SKM-1 treated with dmso at 0.1 percent for 144 hours (cell line): ENCODE data around the gene ATP5PF.
"Not testable (repeated sequence)": the region's sequence is repeated elsewhere in the genome, so short reads cannot be mapped to it uniquely, and the experiment has no call there.

Experiments
- DNase-seq: peaks from one replicate; lab custom pipeline; 2025; ENCODE audit not compliant: unreplicated experiment; lab: John Stamatoyannopoulos, UW

ATP5PF gene

GRCh38 chr21:25732091-25732760 is 2.5 kb downstream of the ATP5PF start:
- no peak for DNase-seq

- DNase-seq: peak; percentile 78
Measured at GRCh38 chr21:25722631-25723030, 12.1 kb downstream of the ATP5PF start.

DNA sequence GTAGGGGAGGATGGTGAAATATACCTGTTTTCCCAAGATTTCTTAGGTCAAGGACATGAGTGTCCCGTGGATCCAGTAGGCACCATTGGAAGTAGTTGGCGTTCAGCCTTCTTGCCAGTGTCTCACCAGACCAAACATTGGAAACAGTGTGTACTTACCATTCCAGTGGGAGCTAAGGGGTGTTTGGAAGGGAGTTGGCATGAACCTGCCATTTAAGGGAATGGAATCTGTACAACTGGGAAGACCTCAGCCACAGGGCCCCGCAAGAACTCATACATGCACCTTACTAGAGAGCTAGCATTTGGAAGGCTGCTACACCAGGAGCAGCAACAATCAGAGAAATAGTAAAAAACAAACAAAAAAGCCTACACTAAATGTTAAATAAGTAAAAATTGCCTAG is 12.7 kb downstream of the ATP5PF start:
- no peak for DNase-seq

DNA sequence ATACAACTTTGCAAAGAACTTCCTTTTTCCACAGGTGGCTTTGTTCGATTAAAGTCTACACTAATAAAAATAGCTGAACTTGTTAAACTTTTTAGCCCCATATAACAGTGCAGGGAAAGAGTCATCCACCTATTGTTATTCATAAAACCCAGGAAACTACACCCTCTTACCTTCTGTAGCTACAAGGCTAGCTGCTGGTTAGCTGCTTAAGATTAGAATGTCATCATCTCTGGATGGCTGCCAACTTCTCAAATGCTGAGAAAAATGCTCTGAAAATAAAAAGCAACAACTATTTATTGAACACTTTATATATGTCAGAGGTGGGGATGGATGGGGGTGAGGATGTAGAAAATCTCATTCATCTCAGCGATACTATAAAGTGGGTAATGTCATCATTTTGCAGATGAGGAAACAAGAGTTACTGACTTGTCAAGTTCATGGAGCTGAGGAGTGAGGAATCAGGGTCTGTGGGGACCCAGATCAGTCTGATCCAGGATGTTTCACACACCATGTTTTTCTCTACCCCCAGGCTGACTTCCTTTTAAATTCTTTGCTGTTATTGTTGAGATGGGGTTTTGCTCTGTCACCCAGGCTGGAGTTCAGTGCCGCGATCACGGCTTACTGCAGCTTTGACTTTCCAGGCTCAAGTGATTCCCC is 17.1 kb downstream of the ATP5PF start:
- no peak for DNase-seq

DNA sequence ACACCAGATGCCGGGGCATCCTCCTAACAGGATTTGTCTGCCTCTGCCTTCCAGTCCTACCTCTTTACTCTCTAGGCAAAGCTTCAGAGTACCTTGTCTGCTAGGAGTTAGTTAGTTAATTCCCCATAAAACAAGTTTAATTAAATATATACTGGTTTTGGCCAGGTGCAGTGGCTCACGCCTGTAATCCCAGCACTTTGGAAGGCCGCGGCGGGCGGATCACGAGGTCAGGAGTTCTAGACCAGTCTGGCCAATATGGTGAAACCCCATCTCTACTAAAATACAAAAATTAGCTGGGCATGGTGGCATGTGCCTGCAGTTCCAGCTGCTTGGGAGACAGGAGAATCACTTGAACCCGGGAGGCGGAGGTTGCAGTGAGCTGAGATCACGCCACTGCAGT is 20.6 kb downstream of the ATP5PF start:
- DNase-seq: not testable (repeated sequence)

- DNase-seq: no peak
Measured at GRCh38 chr21:25710550-25710949, 24.2 kb downstream of the ATP5PF start.

GRCh38 chr21:25709684-25710265 is 24.9 kb downstream of the ATP5PF start:
- DNase-seq: no peak

DNA sequence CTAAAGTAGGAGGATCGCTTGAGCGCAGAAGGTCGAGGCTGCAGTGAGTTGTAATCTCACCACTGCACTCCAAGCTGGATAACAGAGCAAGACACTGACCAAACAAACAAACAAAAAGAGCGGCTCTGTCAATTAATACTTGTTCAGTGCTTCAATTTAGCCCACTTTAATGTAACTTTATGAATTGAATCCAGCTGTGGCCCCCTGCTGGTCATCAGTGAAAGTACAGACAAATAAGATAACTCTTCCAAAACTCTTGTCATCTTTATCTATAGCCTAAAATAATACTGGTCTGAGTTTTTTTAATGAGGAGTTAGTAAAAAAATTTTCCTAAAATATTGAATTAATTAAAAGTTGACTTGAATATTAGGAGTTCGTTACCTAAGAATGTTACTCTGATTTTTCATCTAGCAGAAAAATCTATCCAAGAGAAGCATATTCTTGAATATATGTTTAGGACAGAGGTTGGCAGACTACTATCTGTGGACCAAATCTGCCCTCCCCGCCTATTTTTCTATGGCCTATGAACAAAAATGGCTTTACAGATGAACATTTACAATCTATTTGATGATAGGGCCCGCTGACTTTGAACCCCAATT is 26.1 kb downstream of the ATP5PF start:
- peak; percentile 31 for DNase-seq

- no peak for DNase-seq
Measured at GRCh38 chr21:25701529-25701928, 33.2 kb downstream of the ATP5PF start.

GRCh38 chr21:25700741-25701140 is 34.0 kb downstream of the ATP5PF start:
- no peak for DNase-seq

DNA sequence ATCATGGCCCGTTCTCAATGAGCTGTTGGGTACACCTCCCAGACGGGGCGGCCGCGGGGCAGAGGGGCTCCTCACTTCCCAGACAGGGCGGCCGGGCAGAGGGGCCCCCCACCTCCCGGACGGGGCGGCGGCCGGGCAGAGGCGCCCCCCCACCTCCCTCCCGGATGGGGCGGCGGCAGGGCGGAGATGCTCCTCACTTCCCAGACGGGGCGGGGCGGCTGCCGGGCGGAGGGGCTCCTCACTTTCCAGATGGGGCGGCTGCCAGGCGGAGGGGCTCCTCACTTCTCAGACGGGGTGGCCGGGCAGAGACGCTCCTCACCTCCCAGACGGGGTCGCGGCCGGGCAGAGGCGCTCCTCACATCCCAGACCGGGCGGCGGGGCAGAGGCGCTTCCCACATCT is 39.2 kb downstream of the ATP5PF start:
- DNase-seq: not testable (repeated sequence)

DNA sequence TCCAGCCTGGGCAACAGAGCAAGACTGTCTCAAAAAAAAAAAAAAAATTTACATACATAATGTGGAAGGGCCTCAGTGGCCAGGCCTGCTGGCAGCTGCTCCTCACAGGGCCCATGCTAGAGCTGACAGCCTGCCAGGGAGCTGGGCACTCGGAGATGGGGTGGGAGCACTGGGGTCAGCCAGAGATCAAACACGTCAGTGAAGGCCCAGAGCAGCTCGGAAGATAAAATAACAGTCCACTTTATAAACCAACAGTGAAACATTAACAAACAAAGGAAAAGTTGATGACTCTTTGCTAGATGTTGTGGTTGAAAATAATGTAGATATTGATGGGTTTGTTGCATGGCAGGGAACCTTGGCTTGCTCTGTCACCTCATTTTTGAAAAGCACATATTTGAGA is 42.7 kb downstream of the ATP5PF start:
- DNase-seq: no peak

GRCh38 chr21:25689226-25689625 is 45.5 kb downstream of the ATP5PF start:
- no peak for DNase-seq

DNA sequence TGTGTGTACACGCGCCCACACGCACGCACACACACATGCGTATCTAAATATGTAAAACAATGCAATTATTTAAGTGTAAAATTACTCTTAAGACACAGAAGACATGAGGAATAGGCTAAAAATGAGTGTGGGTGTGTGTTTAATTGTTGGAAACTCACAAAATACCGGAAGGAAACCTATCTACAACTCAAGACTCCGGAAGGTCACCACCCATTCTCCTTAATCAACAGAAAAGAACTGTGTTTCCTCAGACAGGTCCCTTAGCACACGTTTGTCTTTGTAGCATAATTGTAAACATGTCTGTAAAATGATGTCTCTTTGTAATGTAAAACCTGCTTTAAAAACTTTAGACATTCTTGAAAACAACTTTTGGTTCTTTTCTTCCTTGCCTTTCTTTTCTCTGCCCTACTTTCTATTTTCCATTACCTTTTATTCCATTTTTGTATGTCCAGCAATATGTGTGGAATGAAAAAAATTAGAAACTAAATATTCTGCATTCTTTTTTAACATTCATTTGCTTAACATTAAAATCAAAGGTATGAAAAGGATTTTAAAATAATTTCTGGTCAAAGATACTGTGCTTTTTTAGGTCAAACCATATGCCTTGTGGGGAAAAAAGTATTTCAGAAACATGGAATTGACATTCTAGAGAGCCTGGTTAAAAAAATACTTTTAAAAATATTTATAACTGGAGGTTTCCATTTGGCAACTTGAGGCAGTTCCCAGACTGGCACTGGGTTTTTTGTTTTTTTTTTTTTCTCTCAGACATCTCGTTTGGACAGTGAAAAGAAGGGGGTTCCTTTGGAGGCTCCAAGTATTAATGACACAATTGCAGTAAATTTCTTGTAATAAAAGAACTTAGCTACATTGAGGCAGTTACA is 46.2 kb downstream of the ATP5PF start:
- no peak for DNase-seq

GRCh38 chr21:25687787-25688186 is 46.9 kb downstream of the ATP5PF start:
- no peak for DNase-seq

DNA sequence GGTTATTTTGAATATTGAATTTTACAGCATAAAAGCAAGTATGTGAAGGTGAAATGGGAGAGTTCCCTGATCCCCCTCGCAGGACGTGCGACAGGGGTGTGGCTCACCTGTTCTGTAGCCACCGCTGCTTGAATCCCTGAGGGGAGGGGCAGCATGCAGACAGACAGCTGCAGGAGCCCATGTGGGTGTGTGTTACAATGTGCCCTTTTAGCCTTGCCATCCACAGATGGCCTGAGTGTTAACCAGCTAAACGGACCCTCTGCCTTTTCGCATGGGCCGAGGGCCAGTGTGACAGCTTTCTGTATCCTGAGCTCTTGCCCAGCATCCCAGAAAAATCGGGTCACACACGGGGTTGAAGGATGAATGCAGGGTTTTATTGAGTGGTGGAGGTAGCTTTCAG is 52.3 kb downstream of the ATP5PF start:
- no peak for DNase-seq

- DNase-seq: no peak
Measured at GRCh38 chr21:25676451-25676850, 58.3 kb downstream of the ATP5PF start.
